SK-N-SH (cell line): Measurements from ENCODE around the gene EZR. TPM values are rescaled to one million over a fixed set of nuclear protein-coding genes. Genes with fewer than 3 reads are reported as not detected.

Experiments used
- CTCF ChIA-PET: fragments of 300-600, 350-600 bp; formaldehyde crosslinking; extraction: SDS; loops from one replicate; lab custom pipeline; 2021; lab: Yijun Ruan, JAX
- POLR2A ChIA-PET: fragments of 350-600 bp; sonication (Branson Sonifier 250); formaldehyde crosslinking; extraction: SDS; loops from one replicate; lab custom pipeline; 2020; ENCODE audit warnings: antibody characterized with exemption, inconsistent platforms; lab: Yijun Ruan, JAX
- DNase-seq: peaks from one replicate; pipeline ENCODE4 v3.0.0; 2012
- H2AFZ ChIP-seq: fragments of 200-600 bp; sonication (generic); 2 replicates; pipeline ENCODE4 v1.8.1; 2016; ENCODE audit warnings: antibody characterized with exemption, mild to moderate bottlenecking, low read depth
- H3F3A ChIP-seq: fragments of 200-600 bp; sonication (generic); replicated peaks from 2 replicates; pipeline ENCODE3; 2016; ENCODE audit warnings: antibody characterized with exemption, mild to moderate bottlenecking; ENCODE audit not compliant: insufficient read depth
- H3K27ac ChIP-seq, 2 experiments: fragments of 200-500 bp in 1 of 2; fragments of 200-600 bp in 1 of 2; sonication (Bioruptor generic) in 1 of 2; sonication (generic), shearing (Covaris generic) in 1 of 2; 2 replicates each; pipeline versions ENCODE4 v1.5.1 to v1.6.1; 2014 to 2016; ENCODE audit warnings: low read depth in 2 of 2, inconsistent platforms in 1 of 2, low read length in 1 of 2, mild to moderate bottlenecking in 1 of 2, mixed read lengths in 1 of 2
- H3K27me3 ChIP-seq: fragments of 200-600 bp; sonication (generic), shearing (Covaris generic); 2 replicates; pipeline ENCODE4 v1.6.1; 2016; ENCODE audit warnings: mixed run types; ENCODE audit not compliant: insufficient read depth
- H3K36me3 ChIP-seq, 2 experiments: fragments of 200-500 bp in 1 of 2; fragments of 200-600 bp in 1 of 2; sonication (Bioruptor generic) in 1 of 2; sonication (generic) in 1 of 2; replicated peaks in 1 of 2; 2 replicates each; pipeline versions ENCODE3 to v1.5.1; 2014 to 2016; ENCODE audit warnings: low read length in 1 of 2, mild to moderate bottlenecking in 1 of 2; ENCODE audit not compliant: insufficient read depth in 2 of 2, control insufficient read depth in 1 of 2
- H3K4me1 ChIP-seq, 2 experiments: fragments of 200-500 bp in 1 of 2; fragments of 200-600 bp in 1 of 2; sonication (Bioruptor generic) in 1 of 2; sonication (generic), shearing (Covaris generic) in 1 of 2; 2 replicates each; pipeline versions ENCODE4 v1.5.1 to v1.6.1; 2014 to 2016; ENCODE audit warnings: low read depth in 1 of 2, low read length in 1 of 2, mixed run types in 1 of 2; ENCODE audit not compliant: insufficient read depth in 2 of 2, control insufficient read depth in 1 of 2
- H3K4me2 ChIP-seq: fragments of 200-600 bp; sonication (generic), shearing (Covaris generic); 2 replicates; pipeline ENCODE4 v1.6.1; 2017; ENCODE audit warnings: mixed run types
- H3K4me3 ChIP-seq, 2 experiments: fragments of 200-500 bp in 1 of 2; fragments of 200-600 bp in 1 of 2; sonication (Bioruptor generic) in 1 of 2; sonication (generic), shearing (Covaris generic) in 1 of 2; 2 replicates each; pipeline versions ENCODE4 v1.5.1 to v1.8.1; 2014 to 2016; ENCODE audit warnings: low read depth in 2 of 2, inconsistent platforms in 1 of 2, low read length in 1 of 2, mild to moderate bottlenecking in 1 of 2, mixed read lengths in 1 of 2, moderate library complexity in 1 of 2
- H3K79me2 ChIP-seq: fragments of 200-600 bp; sonication (generic); 2 replicates; pipeline ENCODE4 v1.8.1; 2017; ENCODE audit warnings: mild to moderate bottlenecking; ENCODE audit not compliant: insufficient read depth
- H3K9ac ChIP-seq: fragments of 200-600 bp; sonication (generic); 2 replicates; pipeline ENCODE4 v1.6.1; 2017; ENCODE audit warnings: mixed run types
- H3K9me2 ChIP-seq: fragments of 200-600 bp; sonication (generic); 2 replicates; pipeline ENCODE4 v1.6.1; 2017; ENCODE audit warnings: mixed run types
- H3K9me3 ChIP-seq: fragments of 200-600 bp; sonication (generic); 2 replicates; pipeline ENCODE4 v1.6.1; 2017; ENCODE audit warnings: mixed run types, mild to moderate bottlenecking, moderate library complexity
- H4K20me1 ChIP-seq: fragments of 200-600 bp; sonication (generic); 2 replicates; pipeline ENCODE4 v1.6.1; 2017; ENCODE audit warnings: mild to moderate bottlenecking, mixed run types; ENCODE audit not compliant: insufficient read depth
- ELF1 ChIP-seq: IDR thresholded peaks from 2 replicates; pipeline ENCODE4 v1.4.0; 2012
- EP300 ChIP-seq, 2 experiments: IDR thresholded peaks; 2 replicates each; pipeline versions ENCODE4 v1.4.0 to v1.6.1; 2012; ENCODE audit warnings: borderline replicate concordance in 1 of 2, low read depth in 1 of 2, low read length in 1 of 2
- JUND ChIP-seq: IDR thresholded peaks from 2 replicates; pipeline ENCODE4 v1.4.0; 2012
- MEF2A ChIP-seq: IDR thresholded peaks from 2 replicates; pipeline ENCODE4 v1.4.0; 2012; ENCODE audit warnings: low read depth, borderline replicate concordance
- NFIC ChIP-seq: IDR thresholded peaks from 2 replicates; pipeline ENCODE4 v1.4.0; 2012; ENCODE audit warnings: borderline replicate concordance
- NRF1 ChIP-seq: IDR thresholded peaks from 2 replicates; pipeline ENCODE4 v1.6.1; 2012; ENCODE audit warnings: low read depth, mild to moderate bottlenecking, low read length
- RXRA ChIP-seq: IDR thresholded peaks from 2 replicates; pipeline ENCODE4 v1.4.0; 2012; ENCODE audit warnings: low read depth, mild to moderate bottlenecking, borderline replicate concordance
- SIN3A ChIP-seq: IDR thresholded peaks from 2 replicates; pipeline ENCODE4 v1.6.1; 2012; ENCODE audit warnings: low read depth, mild to moderate bottlenecking, low read length, moderate library complexity, borderline replicate concordance
- SMC3 ChIP-seq: IDR thresholded peaks from 2 replicates; pipeline ENCODE4 v1.6.1; 2012; ENCODE audit warnings: low read depth, low read length, improper control_type of control experiment
- TCF12 ChIP-seq: IDR thresholded peaks from 2 replicates; pipeline ENCODE4 v1.4.0; 2012
- TEAD4 ChIP-seq: IDR thresholded peaks from 2 replicates; pipeline ENCODE4 v1.4.0; 2012; ENCODE audit warnings: mild to moderate bottlenecking, borderline replicate concordance; ENCODE audit not compliant: insufficient read depth
- YY1 ChIP-seq: IDR thresholded peaks from 2 replicates; pipeline ENCODE4 v1.4.0; 2012; ENCODE audit warnings: low read depth, mild to moderate bottlenecking
- WGBS: methylation state at CpG from one replicate; pipeline ENCODE4 v1.1.6; 2017; ENCODE audit warnings: low lambda C conversion rate; 5-methylcytosine and 5-hydroxymethylcytosine counted together
- polyA plus RNA-seq, 3 experiments: library from polyadenylated mRNA; depleted of rRNA; stranded (reverse); fragments of >200 nt; gene quantifications; 2 replicates each; pipeline ENCODE4 v1.2.3, GENCODE V29; 2012
- TF ChIP-seq, protein P1 (sequence below): IDR thresholded peaks from 2 replicates; pipeline ENCODE4 v1.6.1; 2012; ENCODE audit warnings: mild to moderate bottlenecking, low read depth, low read length, moderate library complexity

The EZR gene
- polyA plus RNA-seq, 1 of the 3 experiments (the other 2 are of a cell fraction): 92.0 TPM

DNA sequence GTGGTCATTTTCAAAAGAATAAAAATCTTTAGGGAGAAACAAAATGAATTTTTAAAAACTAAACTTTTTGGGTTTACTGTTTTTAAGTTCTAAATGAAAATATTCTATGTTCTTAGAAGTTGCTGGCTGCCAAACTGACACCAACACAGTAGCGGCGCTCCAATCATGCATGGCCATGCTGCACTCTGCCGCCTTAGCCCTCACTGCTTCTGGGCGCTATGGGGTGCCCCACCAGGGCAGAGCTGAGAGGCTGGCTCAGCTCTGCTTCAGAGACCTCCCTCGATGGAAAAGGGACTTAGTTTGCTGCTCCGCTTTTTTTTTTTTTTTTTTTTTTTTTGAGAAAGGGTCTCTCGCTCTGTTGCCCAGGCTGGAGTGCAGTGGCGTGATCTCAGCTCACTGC lies 20.9 kb downstream of the EZR start:
- peaks cover 28 to 32% of the 10 kb centered on the region in 2 experiments; a peak in 3 of 4 replicates for H3K4me1 ChIP-seq
- H3K4me2 ChIP-seq: 0 out of 2 replicates have a peak overlapping the region, but pooled peaks have one; percentile 10
- ChIA-PET POLR2A (no interaction called here), CTCF (interaction anchor here (1.3 to 2.2 kb wide), 4 partner anchors 9 to 80 kb away, joined by 3 to 7 read pairs (median 4); no protein-coding TSS in a partner anchor)
- peak overlapping the region; percentile 20 to 97; a peak in 3 of 4 replicates for H3K27ac ChIP-seq
- no peak overlapping the region for H2AFZ ChIP-seq
- peaks cover 43% of the 10 kb centered on the region for H4K20me1 ChIP-seq
- peaks cover 100% of the 10 kb centered on the region for H3K79me2 ChIP-seq
- no peaks in the 10 kb centered on the region for H3K36me3 ChIP-seq
- H3K9me3 ChIP-seq: no peaks in the 10 kb centered on the region
- WGBS: 91% methylated on average over 8 of the region's 8 CpGs
- no peak for DNase-seq
- no peaks in the 10 kb centered on the region for H3K27me3 ChIP-seq
- H3F3A ChIP-seq: peaks cover 12% of the 10 kb centered on the region
- TF ChIP-seq SIN3A: no peak
- no peaks in the 10 kb centered on the region for H3K9me2 ChIP-seq
- no peak overlapping the region for H3K9ac ChIP-seq
- no peak overlapping the region for H3K4me3 ChIP-seq

GRCh38 chr6:158797331-158798310 lies 21.5 kb downstream of the EZR start:
- ChIA-PET CTCF (interaction anchor here (1.3 to 2.2 kb wide), 4 partner anchors 12 to 79 kb away, joined by 3 to 7 read pairs (median 4); no protein-coding TSS in a partner anchor), POLR2A (no interaction called here)
- Histone ChIP-seq H3K79me2 (peaks cover 100% of the 10 kb centered on the region), H3K9me3 (no peaks in the 10 kb centered on the region), H4K20me1 (peaks cover 50% of the 10 kb centered on the region), H3K4me1 (peaks cover 28 to 32% of the 10 kb centered on the region in 2 experiments; a peak in 3 of 4 replicates), H3F3A (peaks cover 12% of the 10 kb centered on the region), H3K9ac (no peak overlapping the region), H3K4me3 (no peak overlapping the region), H3K9me2 (no peaks in the 10 kb centered on the region), H3K36me3 (no peaks in the 10 kb centered on the region), H3K27ac (peak overlapping the region; percentile 20 to 97; a peak in 3 of 4 replicates), H2AFZ (no peak overlapping the region), H3K4me2 (peak overlapping the region; percentile 10; the same call in 1 of the 2 replicates), H3K27me3 (no peaks in the 10 kb centered on the region)
- DNase-seq: no peak
- WGBS: 94% methylated on average over 3 of the region's 3 CpGs
- TF ChIP-seq SIN3A: no peak
- no peak for TF ChIP-seq JUND
- TF ChIP-seq NRF1: no peak
- no peak for TF ChIP-seq TEAD4
- no peak for TF ChIP-seq ELF1
- TF ChIP-seq YY1: no peak
- TF ChIP-seq TCF12: no peak
- TF ChIP-seq MEF2A: no peak
- no peak for TF ChIP-seq RXRA
- no peak for TF ChIP-seq NFIC
- no peak for TF ChIP-seq EP300 (IDR thresholded peaks at IDR 0.05; ENCODE audit: borderline replicate concordance in 1 of 2, low read depth in 1 of 2, low read length in 1 of 2)
- TF ChIP-seq, protein P1, sequence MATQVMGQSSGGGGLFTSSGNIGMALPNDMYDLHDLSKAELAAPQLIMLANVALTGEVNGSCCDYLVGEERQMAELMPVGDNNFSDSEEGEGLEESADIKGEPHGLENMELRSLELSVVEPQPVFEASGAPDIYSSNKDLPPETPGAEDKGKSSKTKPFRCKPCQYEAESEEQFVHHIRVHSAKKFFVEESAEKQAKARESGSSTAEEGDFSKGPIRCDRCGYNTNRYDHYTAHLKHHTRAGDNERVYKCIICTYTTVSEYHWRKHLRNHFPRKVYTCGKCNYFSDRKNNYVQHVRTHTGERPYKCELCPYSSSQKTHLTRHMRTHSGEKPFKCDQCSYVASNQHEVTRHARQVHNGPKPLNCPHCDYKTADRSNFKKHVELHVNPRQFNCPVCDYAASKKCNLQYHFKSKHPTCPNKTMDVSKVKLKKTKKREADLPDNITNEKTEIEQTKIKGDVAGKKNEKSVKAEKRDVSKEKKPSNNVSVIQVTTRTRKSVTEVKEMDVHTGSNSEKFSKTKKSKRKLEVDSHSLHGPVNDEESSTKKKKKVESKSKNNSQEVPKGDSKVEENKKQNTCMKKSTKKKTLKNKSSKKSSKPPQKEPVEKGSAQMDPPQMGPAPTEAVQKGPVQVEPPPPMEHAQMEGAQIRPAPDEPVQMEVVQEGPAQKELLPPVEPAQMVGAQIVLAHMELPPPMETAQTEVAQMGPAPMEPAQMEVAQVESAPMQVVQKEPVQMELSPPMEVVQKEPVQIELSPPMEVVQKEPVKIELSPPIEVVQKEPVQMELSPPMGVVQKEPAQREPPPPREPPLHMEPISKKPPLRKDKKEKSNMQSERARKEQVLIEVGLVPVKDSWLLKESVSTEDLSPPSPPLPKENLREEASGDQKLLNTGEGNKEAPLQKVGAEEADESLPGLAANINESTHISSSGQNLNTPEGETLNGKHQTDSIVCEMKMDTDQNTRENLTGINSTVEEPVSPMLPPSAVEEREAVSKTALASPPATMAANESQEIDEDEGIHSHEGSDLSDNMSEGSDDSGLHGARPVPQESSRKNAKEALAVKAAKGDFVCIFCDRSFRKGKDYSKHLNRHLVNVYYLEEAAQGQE: no peak
- no peak for TF ChIP-seq SMC3
